GM21367 (cell line): Measurements from ENCODE around the gene CSHL1.
"Not testable (repeated sequence)": the region's sequence is repeated elsewhere in the genome, so short reads cannot be mapped to it uniquely, and the experiment has no call there.

Experiments used
- ATAC-seq: cut with Tn5 transposase; IDR thresholded peaks from one replicate; pipeline ENCODE4 v1.9.1; 2021; ENCODE audit not compliant: unreplicated experiment

The CSHL1 gene

GRCh38 chr17:63920050-63920449, 9.0 kb upstream of the CSHL1 start:
- not testable (repeated sequence) for ATAC-seq

- no peak for ATAC-seq
Observed at GRCh38 chr17:63919311-63919723, 8.3 kb upstream of the CSHL1 start.

- ATAC-seq, result not testable (repeated sequence)
Observed at GRCh38 chr17:63918789-63919305, 7.8 kb upstream of the CSHL1 start, which contains the start of gene GH1. TSS of gene GH1 (minus strand) at chr17:63918839. CDS start at chr17:63918776, 63 bp downstream.

GRCh38 chr17:63918305-63918704, 7.2 kb upstream of the CSHL1 start:
- ATAC-seq, result no peak

- no peak for ATAC-seq
Observed at GRCh38 chr17:63917646-63918045, 6.6 kb upstream of the CSHL1 start.

- not testable (repeated sequence) for ATAC-seq
Observed at GRCh38 chr17:63917206-63917605, 6.1 kb upstream of the CSHL1 start.

DNA sequence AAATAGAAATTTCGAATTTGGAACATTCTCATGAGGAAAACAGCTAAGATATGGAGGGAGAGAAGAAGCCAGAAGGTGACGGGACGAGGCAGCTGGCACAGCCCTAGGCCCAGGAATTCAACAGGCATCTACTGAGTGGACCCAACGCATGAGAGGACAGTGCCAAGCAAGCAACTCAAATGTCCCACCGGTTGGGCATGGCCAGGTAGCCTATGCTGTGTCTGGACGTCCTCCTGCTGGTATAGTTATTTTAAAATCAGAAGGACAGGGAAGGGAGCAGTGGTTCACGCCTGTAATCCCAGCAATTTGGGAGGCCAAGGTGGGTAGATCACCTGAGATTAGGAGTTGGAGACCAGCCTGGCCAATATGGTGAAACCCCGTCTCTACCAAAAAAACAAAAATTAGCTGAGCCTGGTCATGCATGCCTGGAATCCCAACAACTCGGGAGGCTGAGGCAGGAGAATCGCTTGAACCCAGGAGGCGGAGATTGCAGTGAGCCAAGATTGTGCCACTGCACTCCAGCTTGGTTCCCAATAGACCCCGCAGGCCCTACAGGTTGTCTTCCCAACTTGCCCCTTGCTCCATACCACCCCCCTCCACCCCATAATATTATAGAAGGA, 5.6 kb upstream of the CSHL1 start:
- no peak for ATAC-seq

- not testable (repeated sequence) for ATAC-seq
Observed at GRCh38 chr17:63915753-63916152, 4.7 kb upstream of the CSHL1 start.

DNA sequence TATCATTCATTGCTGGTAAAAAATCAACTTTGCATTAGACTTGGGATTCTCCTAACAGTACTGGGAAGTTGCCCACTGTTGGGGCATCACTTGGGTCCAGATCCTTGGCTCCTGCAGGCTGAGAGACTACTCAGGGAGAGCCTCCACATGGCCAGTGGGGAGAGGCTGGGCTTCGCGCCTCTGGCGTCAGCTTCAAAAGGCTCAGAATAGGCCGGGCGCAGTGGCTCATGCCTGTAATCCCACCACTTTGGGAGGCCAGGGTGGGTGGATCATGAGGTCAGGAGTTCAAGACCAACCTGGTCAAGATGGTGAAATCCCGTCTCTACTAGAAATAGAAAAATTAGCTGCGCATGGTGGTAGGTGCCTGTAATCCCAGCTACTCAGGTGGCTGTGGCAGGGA, 3.4 kb upstream of the CSHL1 start:
- no peak for ATAC-seq

GRCh38 chr17:63911657-63912100, 621 bp upstream of the CSHL1 start:
- no peak for ATAC-seq

GRCh38 chr17:63910096-63910495, 962 bp downstream of the CSHL1 start:
- no peak for ATAC-seq

- ATAC-seq, result not testable (repeated sequence)
Observed at GRCh38 chr17:63909586-63909985, 1.5 kb downstream of the CSHL1 start.

GRCh38 chr17:63907161-63907778, 3.8 kb downstream of the CSHL1 start:
- ATAC-seq, result not testable (repeated sequence)

GRCh38 chr17:63904796-63905195, 6.3 kb downstream of the CSHL1 start:
- ATAC-seq, result not testable (repeated sequence)

DNA sequence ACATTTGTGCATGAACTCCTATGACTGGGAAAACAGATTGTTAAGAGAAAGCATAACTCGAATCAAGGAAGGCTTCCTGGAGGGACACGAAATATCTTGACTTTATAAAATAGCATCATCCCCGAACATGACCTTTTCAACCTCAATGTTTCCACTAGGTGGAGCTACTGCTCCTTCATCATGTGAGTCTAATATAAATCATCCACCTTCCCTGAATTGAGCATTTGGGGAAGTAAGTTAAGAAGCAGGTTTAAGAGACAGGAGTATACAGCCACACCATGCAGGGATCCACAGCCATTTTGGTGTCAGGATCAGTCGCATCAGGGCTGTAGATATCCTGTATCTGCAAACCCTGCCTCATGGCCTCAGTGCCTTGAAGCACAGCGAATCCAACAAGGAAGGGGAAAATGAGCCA, 7.3 kb downstream of the CSHL1 start:
- not testable (repeated sequence) for ATAC-seq

- ATAC-seq, result not testable (repeated sequence)
Observed at GRCh38 chr17:63901971-63902370, 9.1 kb downstream of the CSHL1 start.

- ATAC-seq, result not testable (repeated sequence)
Observed at GRCh38 chr17:63898899-63899798, 11.9 kb downstream of the CSHL1 start.

GRCh38 chr17:63896524-63897354, 14.3 kb downstream of the CSHL1 start, which contains the start of gene CSH1:
TSS of gene CSH1 (minus strand) at chr17:63896574. CDS start at chr17:63896511, 63 bp downstream.
- ATAC-seq, result not testable (repeated sequence)

DNA sequence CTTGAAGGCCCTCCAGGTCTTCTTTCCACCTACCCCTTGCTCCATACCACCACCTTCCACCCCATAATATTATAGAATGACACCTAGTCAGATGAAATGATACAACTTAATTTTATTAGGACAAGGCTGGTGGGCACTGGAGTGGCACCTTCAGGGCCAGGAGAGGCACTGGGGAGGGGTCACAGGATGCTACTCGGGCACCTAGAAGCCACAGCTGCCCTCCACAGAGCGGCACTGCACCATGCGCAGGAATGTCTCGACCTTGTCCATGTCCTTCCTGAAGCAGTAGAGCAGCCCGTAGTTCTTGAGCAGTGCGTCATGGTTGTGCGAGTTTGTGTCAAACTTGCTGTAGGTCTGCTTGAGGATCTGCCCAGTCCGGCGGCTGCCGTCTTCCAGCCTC, 16.2 kb downstream of the CSHL1 start:
- ATAC-seq, result not testable (repeated sequence)

- not testable (repeated sequence) for ATAC-seq
Observed at GRCh38 chr17:63894021-63894420, 17.0 kb downstream of the CSHL1 start.
